Measurements from ENCODE around the gene ARMC9.
"Not testable (repeated sequence)": the region's sequence is repeated elsewhere in the genome, so short reads cannot be mapped to it uniquely, and the experiment has no call there.

ARMC9 gene

DNA sequence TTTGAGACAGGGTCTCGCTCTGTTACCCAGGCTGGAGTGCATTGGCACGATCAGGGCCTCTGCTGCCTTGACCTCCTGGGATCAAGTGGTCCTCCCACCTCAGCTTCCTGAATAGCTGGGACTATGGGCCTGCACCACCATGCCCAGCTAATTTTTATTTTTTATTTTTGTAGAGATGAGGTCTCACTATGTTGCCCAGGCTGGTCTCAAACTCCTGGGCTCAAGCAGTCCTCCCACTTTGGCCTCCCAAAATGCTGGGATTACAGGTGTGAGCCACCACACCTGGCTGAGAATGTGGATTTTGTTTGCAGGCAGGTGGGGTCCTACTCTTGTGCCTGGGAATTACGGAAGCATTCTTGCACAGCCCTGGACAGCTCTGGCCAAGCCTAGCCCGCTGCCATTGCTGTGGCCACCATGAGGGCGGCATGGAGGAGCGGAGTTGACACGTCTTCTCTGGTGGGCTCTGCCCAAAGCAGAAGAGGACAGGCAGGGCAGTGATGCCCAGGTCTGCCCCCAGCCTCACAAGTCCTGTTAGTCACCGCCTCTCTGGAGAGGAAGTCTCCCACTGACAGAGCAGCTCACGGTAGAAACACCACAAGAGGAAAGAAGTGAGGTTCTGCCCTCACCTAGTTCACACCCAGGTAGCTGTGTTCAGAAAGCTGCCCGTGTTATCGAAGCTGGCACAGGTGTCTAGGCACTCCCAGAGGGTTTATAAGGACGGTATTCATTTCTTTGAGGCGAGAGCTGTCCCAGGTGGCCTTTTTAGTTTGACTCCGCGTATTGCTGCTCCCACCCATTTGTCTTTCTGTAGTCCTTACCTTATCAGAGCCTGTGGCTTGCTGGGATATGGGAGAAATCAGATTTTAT is 46.2 kb downstream of the ARMC9 start:
- no peak for DNase-seq (ENCODE audit: low spot score)

DNA sequence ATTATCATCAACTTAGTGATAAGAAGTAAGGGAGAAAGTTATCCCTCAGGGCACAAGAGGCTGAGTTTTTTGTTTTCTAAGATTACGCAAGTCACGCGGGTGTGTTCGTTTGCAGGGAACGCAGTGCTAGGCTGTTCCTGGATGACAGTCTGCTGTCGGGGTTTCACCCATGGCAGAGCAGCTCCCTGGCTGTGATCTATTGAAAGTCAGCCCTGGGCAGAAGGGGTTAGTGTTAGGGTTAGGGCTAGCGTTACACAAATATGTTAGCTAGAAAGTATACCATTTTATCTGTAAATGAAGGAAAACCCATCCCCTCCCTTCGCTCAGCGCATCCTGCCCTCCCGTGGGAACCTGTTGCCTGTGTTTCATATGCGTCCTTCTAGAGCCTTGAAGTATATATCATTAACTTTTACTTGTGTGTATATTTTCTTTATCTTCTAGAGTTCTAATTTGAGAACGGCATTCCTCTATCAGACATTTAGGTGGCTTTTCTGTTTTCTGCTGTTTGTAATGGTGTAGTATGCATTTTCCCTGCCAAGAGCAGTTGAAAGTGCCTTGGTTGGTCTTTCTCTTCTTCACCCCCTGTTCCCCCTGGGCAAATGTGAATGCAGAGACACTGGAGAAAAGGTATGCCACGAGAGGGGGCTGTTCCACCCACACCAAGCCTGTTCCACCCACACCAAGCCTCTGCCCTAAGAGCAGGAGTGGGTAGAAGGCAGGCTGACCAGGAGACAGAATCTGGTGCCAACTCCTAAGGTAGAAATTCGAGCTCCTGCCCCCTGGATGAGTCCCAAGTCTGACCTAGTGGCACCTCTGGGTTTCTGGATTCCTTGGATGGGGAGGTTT is 47.0 kb downstream of the ARMC9 start:
- DNase-seq (ENCODE audit: low spot score), result no peak

- no peak for DNase-seq (ENCODE audit: low spot score)
Measured at GRCh38 chr2:231246171-231246842, 47.9 kb downstream of the ARMC9 start.

DNA sequence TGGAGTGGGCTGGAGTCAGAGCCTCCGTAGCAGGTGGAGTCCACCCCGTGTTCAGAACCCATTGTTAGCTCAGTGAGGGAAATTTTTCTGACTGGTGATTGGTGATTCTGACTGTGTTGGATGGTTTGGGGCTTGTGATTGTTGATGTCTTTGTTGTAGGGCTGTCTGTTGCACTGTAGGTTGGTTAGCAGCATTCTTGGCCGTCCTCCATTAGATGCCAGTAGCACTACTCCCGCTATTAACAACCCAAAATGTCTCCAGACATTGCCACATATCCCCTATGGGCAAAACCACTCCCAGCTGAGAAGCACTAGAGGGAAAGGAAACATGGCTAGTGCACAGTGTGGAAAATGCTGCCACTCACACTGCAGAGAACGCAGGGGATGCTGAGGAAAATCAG is 51.7 kb downstream of the ARMC9 start:
- no peak for DNase-seq (ENCODE audit: low spot score)

DNA sequence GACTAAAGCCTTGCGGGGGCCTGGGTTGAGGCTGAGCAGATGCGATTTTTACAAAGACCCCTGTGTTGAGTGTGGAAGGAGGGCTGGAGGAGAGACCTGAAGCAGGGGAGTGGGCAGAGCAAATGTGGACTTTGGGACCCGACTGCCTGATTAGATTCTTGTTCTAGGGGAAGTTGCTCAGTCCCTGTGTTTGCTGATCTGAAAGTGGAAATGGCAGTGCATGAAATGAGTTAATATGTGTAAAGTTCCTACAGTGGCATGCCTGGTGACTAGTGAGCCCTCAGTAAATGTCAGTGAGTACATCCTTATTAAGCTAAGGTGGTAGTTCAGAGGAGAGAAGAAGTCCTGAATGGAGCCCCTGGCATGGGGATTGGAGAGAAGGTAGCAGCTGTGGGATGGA is 52.3 kb downstream of the ARMC9 start:
- DNase-seq (ENCODE audit: low spot score), result no peak

GRCh38 chr2:231253292-231253691 is 54.9 kb downstream of the ARMC9 start:
- DNase-seq (ENCODE audit: low spot score), result not testable (repeated sequence)

DNA sequence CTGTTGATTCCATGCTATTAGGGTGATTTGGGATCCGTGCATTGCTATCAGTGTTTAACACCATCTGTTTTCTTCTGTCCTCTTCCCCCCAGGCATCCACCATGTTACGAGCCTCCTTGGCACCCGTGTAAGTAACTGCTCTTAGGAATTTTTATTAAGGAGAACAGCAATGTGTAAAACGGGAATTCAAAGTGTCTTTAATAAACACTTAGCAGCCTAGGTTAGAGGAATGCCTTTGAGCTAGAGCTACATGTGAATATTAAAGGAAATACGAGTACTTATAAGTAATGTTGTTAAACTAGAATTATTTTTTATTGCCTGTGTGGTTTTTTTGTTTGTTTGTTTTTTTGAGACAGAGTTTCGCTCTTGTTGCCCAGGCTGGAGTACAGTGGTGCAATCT is 58.1 kb downstream of the ARMC9 start:
- no peak for DNase-seq (ENCODE audit: low spot score)

- DNase-seq (ENCODE audit: low spot score), result no peak
Measured at GRCh38 chr2:231257763-231258162, 59.3 kb downstream of the ARMC9 start.

DNA sequence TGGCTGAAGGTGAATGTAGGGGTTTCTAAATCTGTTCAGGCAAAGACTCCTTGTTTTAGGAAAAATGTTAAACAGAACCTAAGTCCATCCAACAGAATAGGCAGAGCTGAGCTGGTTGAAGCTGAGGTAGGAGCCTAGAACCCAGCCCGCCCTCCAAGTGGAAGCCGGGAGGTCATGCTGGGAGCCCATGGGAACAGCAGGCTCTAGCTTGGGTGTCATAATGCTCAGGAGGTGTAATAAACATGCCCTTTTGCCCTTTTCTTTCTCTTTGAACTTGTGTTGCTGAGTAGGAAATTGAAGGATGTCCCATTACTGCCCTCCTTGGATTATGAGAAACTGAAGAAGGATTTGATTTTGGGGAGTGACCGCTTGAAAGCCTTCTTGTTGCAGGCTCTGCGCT is 60.3 kb downstream of the ARMC9 start:
- DNase-seq (ENCODE audit: low spot score), result no peak

DNA sequence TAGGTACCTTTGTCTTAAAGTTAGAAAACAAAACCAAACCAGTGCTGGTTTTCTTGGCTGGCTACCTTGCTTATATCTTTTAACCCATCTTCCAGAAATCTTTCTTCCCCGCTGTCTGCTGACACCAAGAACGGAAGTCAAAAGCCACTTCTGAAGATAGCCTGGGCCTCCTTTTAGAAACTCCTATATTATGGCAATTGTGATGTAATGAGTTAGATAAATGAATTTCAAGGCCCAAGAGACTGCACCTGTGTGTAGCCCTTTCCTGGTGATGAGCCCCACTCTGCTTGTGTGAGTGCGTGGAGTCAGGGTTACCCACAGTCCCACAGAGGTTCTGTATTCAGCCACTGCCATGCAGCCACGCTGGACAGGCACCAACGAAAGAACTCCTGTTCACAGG is 60.7 kb downstream of the ARMC9 start:
- no peak for DNase-seq (ENCODE audit: low spot score)

DNA sequence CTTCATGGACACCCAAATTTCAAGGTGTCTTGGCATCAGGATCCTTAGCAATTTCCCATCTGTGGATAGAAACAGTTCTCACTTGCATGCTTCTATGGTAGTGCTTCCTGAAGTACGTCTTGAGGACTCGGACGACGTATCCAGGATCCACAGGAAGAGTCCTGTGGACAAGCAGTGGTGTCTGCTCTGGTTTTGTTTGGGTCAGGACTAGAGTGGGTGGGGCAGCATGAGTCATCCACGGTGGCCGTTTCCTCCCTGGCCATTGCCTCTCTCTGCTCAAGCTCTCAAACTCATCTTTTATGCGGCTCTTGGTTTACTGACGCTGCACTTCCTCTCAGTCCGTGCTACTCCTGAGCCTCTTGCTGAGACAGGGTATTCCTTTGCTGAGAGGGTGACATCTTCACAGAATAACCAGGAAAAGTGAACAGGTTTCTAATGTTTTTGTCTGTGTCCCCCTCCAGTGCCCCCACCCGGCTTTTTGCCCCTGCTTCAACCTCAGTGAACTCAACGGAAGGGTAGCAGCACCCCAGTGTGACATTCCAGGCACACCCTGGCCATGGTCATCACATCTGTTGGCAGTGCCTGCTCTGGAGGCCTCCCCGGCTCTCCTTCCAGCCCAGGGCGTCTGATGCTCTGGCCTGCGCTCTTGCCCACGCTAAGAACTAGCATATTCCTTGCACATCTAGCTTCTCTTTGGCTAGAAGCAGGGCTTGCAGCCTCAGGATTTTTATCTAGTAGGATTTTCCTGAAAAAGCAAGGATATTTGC is 62.2 kb downstream of the ARMC9 start:
- DNase-seq (ENCODE audit: low spot score), result peak; percentile 33

DNA sequence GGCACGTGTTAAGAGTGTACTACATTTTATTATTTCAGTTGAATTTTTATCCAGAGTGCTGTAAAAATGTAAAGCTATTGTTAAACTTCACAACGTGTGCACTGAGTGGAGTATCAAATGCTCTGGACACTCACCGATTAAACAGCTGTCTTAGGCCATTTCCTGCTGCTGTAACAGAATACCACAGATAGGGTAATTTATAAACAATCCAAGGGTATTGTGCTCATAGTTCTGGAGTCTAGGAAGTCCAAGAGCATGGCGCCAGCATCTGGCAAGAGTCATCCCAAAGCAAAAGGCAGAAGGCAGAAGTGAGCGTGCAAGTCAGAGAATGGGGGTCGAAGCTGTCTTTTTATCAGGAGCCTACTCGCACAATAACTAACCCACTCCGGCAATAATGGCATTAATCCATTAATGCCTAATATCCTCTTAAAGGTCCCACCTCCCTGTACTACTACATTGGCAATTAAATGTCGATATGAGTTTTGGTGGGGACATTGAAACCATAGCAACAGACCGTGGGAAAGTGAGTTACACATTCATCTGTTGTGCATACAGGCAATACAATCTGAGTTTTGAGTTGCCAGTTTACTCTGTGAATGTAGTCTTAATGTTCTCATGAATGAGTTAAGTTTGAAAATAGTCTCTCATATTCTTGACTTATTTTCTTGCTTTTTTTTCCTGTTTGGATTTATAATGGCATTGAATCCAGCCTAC is 64.8 kb downstream of the ARMC9 start:
- DNase-seq (ENCODE audit: low spot score), result no peak

DNA sequence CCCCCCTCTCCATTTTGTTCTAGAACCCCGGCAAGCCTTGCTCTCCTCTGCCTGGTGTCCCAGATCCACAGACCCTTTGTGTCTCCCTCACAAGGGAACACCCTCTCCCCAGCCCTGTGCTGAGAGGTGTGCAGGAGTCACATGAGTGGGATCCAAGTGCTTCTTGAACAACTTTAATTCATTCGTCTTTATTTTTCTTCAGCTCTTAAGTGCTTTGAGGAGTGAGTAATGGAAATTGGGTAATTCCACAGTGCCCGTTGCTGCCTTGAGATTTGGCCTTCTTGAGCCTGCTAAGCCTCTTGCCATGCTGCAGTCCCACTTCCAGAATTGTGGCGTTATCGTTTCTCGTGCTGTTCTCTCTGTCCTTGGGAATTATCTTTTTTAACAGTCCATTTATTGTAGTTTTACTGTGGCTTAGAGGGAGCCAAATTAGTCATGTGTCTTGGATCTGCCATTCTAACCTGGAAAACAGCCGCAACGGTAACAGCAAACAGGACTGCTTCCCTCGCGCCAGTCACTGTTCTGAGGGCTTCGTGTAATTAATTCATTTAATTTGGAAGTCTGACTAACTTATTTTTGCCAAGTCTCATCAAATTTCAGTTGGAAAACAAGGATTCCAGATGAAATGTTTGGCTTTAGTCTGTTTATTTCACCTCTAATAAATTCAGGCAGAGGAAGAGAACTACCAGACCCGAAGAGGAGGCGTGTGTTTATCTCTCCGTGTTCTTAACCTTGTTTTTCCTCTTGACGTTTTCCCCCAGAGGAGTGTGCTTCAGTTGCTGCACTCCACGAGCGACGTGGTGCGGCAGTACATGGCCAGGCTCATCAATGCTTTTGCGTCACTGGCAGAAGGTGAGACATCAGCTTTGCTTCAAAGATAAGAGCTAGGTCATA is 72.0 kb downstream of the ARMC9 start:
- peak; percentile 28 for DNase-seq (ENCODE audit: low spot score)

DNA sequence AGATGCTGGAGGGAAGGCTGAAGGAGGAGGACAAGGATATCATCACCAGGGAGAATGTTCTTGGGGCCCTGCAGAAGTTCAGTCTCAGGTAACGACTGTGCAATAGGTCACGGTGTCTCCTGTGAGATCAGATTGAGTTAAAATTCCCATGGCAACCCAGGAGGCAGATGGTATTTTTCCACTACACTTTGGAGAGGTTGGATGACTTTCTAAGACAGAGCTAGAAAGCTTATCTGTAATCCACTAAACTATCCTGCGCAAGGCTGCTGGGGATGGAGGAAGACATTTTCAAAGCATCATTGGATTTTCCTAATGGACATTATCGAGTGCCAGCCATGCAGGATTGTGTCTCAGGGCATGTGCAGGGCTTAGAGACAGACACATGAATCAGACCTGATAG is 74.6 kb downstream of the ARMC9 start:
- no peak for DNase-seq (ENCODE audit: low spot score)

- no peak for DNase-seq (ENCODE audit: low spot score)
Measured at GRCh38 chr2:231276987-231277386, 78.6 kb downstream of the ARMC9 start.

GRCh38 chr2:231277962-231278361 is 79.5 kb downstream of the ARMC9 start:
- DNase-seq (ENCODE audit: low spot score), result no peak

DNA sequence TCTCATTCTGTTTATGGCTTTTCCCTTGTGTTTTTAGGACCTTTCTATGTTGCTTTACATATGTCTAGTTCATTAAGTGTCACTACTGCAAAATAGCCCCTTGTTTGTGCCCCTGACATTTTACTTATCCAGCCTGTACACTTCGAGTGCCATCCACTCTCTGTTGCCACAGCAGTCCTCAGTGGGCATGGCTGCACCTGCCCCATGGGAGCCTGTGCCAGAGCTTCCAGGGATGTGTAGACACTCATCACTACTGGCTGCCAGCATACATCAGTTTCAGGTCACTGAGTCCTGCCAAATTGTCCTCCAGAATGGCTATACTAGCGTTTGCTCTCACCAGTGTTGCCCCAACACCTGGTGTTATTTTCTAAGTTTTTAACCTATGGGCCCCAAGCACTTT is 80.4 kb downstream of the ARMC9 start:
- no peak for DNase-seq (ENCODE audit: low spot score)

GRCh38 chr2:231280846-231281245 is 82.4 kb downstream of the ARMC9 start:
- no peak for DNase-seq (ENCODE audit: low spot score)

- DNase-seq (ENCODE audit: low spot score), result no peak
Measured at GRCh38 chr2:231284296-231284695, 85.9 kb downstream of the ARMC9 start.

- DNase-seq (ENCODE audit: low spot score), result no peak
Measured at GRCh38 chr2:231286964-231287363, 88.5 kb downstream of the ARMC9 start.

Measured in GM03348 (cell line).